GM21825 (cell line): ENCODE measurements around the gene NUP160.
A peak's percentile ranks its signal among the peaks of the same experiment; 100 is the strongest.
"Not testable (repeated sequence)": the region's sequence is repeated elsewhere in the genome, so short reads cannot be mapped to it uniquely, and the experiment has no call there.

Experiments
- ATAC-seq: cut with Tn5 transposase; IDR thresholded peaks from one replicate; pipeline ENCODE4 v1.9.1; 2021; ENCODE audit warnings: mild to moderate bottlenecking, moderate library complexity; ENCODE audit not compliant: unreplicated experiment

The NUP160 gene

GRCh38 chr11:47864901-47865300 lies 16.8 kb upstream of the NUP160 start:
- no peak for ATAC-seq

GRCh38 chr11:47863898-47864430 lies 15.8 kb upstream of the NUP160 start:
- no peak for ATAC-seq

- peak; percentile 61 for ATAC-seq
These were observed 15.2 kb upstream of the NUP160 start for GRCh38 chr11:47863189-47863897.

- ATAC-seq, result no peak
These were observed 13.6 kb upstream of the NUP160 start for GRCh38 chr11:47861728-47862127.

GRCh38 chr11:47860536-47860935 lies 12.4 kb upstream of the NUP160 start:
- no peak for ATAC-seq

- ATAC-seq, result no peak
These were observed 9.9 kb upstream of the NUP160 start for GRCh38 chr11:47857892-47858543.

- ATAC-seq, result no peak
These were observed 9.3 kb upstream of the NUP160 start for GRCh38 chr11:47857485-47857884.

GRCh38 chr11:47856186-47856585 lies 8.0 kb upstream of the NUP160 start:
- no peak for ATAC-seq

- peak; percentile 44 for ATAC-seq
These were observed 6.5 kb upstream of the NUP160 start for GRCh38 chr11:47854667-47855066.

- ATAC-seq, result no peak
These were observed 3.9 kb upstream of the NUP160 start for GRCh38 chr11:47852053-47852452.

- ATAC-seq, result peak; percentile 31
These were observed 2.2 kb upstream of the NUP160 start for GRCh38 chr11:47850337-47850736.

- ATAC-seq, result no peak
These were observed 578 bp upstream of the NUP160 start for GRCh38 chr11:47848700-47849155.

GRCh38 chr11:47847537-47847891 lies 636 bp downstream of the NUP160 start:
- no peak for ATAC-seq

- no peak for ATAC-seq
These were observed 1.2 kb downstream of the NUP160 start for GRCh38 chr11:47846998-47847397.

GRCh38 chr11:47843361-47844055 lies 4.6 kb downstream of the NUP160 start:
- no peak for ATAC-seq

- ATAC-seq, result no peak
These were observed 5.4 kb downstream of the NUP160 start for GRCh38 chr11:47842749-47843148.

GRCh38 chr11:47837929-47838328 lies 10.2 kb downstream of the NUP160 start:
- no peak for ATAC-seq

GRCh38 chr11:47837292-47837691 lies 10.9 kb downstream of the NUP160 start:
- ATAC-seq, result no peak

GRCh38 chr11:47830013-47830412 lies 18.1 kb downstream of the NUP160 start:
- ATAC-seq, result not testable (repeated sequence)

- no peak for ATAC-seq
These were observed 19.9 kb downstream of the NUP160 start for GRCh38 chr11:47828284-47828683.

GRCh38 chr11:47822664-47823063 lies 25.5 kb downstream of the NUP160 start:
- not testable (repeated sequence) for ATAC-seq

- no peak for ATAC-seq
These were observed 28.4 kb downstream of the NUP160 start for GRCh38 chr11:47819743-47820142.
